ENCODE data around the gene LCN15.

Gene LCN15

DNA sequence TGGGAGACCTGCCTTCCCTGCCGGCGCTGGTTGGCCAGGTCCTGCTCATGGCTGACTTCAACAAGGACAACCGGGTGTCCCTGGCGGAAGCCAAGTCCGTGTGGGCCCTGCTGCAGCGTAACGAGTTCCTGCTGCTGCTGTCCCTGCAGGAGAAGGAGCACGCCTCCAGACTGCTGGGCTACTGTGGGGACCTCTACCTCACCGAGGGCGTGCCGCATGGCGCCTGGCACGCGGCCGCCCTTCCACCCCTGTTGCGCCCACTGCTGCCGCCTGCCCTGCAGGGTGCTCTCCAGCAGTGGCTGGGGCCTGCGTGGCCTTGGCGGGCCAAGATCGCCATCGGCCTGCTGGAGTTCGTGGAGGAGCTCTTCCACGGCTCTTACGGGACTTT is 41.4 kb downstream of the LCN15 start:
- Histone ChIP-seq H3K27ac (ENCODE audit: low read length) (no peak overlapping the region), H3K4me2 (ENCODE audit: low read length) (no peak overlapping the region), H3K9me3 (ENCODE audit: insufficient read depth, low read length) (no peaks in the 10 kb centered on the region), H2AFZ (ENCODE audit: low read depth, low read length) (no peak overlapping the region), H3K36me3 (replicated peaks; ENCODE audit: low read depth, low read length) (peaks cover 37% of the 10 kb centered on the region), H3K9ac (ENCODE audit: low read length) (no peak overlapping the region), H4K20me1 (ENCODE audit: insufficient read depth, low read length) (peaks cover 62% of the 10 kb centered on the region), H3K27me3 (ENCODE audit: low read depth, low read length) (no peaks in the 10 kb centered on the region), H3K4me1 (ENCODE audit: low read length) (peaks cover 17% of the 10 kb centered on the region), H3K79me2 (ENCODE audit: low read length) (peaks cover 27% of the 10 kb centered on the region), H3K4me3 (ENCODE audit: low read length) (no peak overlapping the region)
- TF ChIP-seq CTCF (IDR thresholded peaks at IDR 0.05; ENCODE audit: low read depth, low read length), result no peak
- no peak for TF ChIP-seq EZH2phosphoT487 (IDR thresholded peaks at IDR 0.05; ENCODE audit: low read depth)

DNA sequence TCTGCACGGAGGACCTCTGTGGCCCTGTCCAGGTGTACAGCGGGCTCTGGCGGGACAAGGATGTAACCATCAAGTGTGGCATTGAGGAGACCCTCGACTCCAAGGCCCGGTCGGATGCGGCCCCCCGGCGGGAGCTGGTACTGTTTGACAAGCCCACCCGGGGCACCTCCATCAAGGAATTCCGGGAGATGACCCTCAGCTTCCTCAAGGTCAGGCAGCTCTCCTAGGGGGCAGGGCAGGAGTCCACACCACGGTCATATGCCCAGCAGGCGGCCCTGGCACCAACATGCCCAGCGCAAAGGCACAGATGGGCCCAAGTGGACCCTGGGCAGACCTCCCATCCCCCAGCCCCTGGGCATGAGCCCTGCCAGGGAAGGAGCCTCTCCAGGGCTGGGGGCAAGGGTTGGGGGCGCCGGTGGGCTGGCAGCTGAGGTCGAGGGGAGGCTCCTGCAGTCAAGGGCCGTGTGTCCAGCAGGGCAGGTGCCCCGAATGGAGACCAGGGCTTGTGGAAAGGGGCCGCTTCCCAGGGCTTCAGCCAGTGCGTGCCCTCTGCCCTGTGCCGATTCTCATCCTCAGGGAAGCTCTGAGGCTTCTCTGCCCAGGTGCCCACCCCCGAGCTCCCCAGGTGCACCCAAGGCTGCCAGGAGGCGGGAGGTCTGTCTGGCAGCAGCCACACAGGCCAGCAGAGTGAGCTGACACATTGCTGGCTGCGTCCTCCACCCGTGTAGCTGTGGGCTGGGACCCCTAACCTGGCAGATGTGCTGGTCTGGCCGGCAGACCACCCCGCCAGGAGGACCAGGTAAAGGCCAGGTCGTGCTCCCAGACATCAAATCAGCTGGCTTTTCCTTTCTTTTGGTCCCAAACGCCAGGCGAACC is 42.0 kb downstream of the LCN15 start:
- Histone ChIP-seq H3K9ac (ENCODE audit: low read length) (no peak overlapping the region), H2AFZ (ENCODE audit: low read depth, low read length) (no peak overlapping the region), H3K4me2 (ENCODE audit: low read length) (no peak overlapping the region), H4K20me1 (ENCODE audit: insufficient read depth, low read length) (peaks cover 58% of the 10 kb centered on the region), H3K27ac (ENCODE audit: low read length) (no peak overlapping the region), H3K27me3 (ENCODE audit: low read depth, low read length) (no peaks in the 10 kb centered on the region), H3K79me2 (ENCODE audit: low read length) (peaks cover 20% of the 10 kb centered on the region), H3K4me3 (ENCODE audit: low read length) (no peak overlapping the region), H3K9me3 (ENCODE audit: insufficient read depth, low read length) (no peaks in the 10 kb centered on the region), H3K4me1 (ENCODE audit: low read length) (peaks cover 17% of the 10 kb centered on the region), H3K36me3 (replicated peaks; ENCODE audit: low read depth, low read length) (peaks cover 37% of the 10 kb centered on the region)
- no peak for TF ChIP-seq CTCF (IDR thresholded peaks at IDR 0.05; ENCODE audit: low read depth, low read length)
- TF ChIP-seq EZH2phosphoT487 (IDR thresholded peaks at IDR 0.05; ENCODE audit: low read depth), result no peak

GRCh38 chr9:136721339-136722092 is 42.8 kb downstream of the LCN15 start:
- Histone ChIP-seq H3K4me2 (ENCODE audit: low read length) (no peak overlapping the region), H3K4me3 (ENCODE audit: low read length) (no peak overlapping the region), H4K20me1 (ENCODE audit: insufficient read depth, low read length) (peaks cover 50% of the 10 kb centered on the region), H3K27me3 (ENCODE audit: low read depth, low read length) (no peaks in the 10 kb centered on the region), H3K4me1 (ENCODE audit: low read length) (peaks cover 13% of the 10 kb centered on the region), H3K79me2 (ENCODE audit: low read length) (peaks cover 12% of the 10 kb centered on the region), H3K9me3 (ENCODE audit: insufficient read depth, low read length) (no peaks in the 10 kb centered on the region), H3K27ac (ENCODE audit: low read length) (no peak overlapping the region), H3K9ac (ENCODE audit: low read length) (no peak overlapping the region), H3K36me3 (replicated peaks; ENCODE audit: low read depth, low read length) (peaks cover 31% of the 10 kb centered on the region), H2AFZ (ENCODE audit: low read depth, low read length) (no peak overlapping the region)
- no peak for TF ChIP-seq CTCF (IDR thresholded peaks at IDR 0.05; ENCODE audit: low read depth, low read length)
- TF ChIP-seq EZH2phosphoT487 (IDR thresholded peaks at IDR 0.05; ENCODE audit: low read depth), result no peak

- Histone ChIP-seq H3K27ac (ENCODE audit: low read length) (no peak overlapping the region), H4K20me1 (ENCODE audit: insufficient read depth, low read length) (peaks cover 44% of the 10 kb centered on the region), H3K9me3 (ENCODE audit: insufficient read depth, low read length) (no peaks in the 10 kb centered on the region), H3K79me2 (ENCODE audit: low read length) (peaks cover 6% of the 10 kb centered on the region), H3K27me3 (ENCODE audit: low read depth, low read length) (no peaks in the 10 kb centered on the region), H3K4me2 (ENCODE audit: low read length) (no peak overlapping the region), H3K36me3 (replicated peaks; ENCODE audit: low read depth, low read length) (peaks cover 25% of the 10 kb centered on the region), H3K4me3 (ENCODE audit: low read length) (no peak overlapping the region), H3K9ac (ENCODE audit: low read length) (no peak overlapping the region), H3K4me1 (ENCODE audit: low read length) (peaks cover 7% of the 10 kb centered on the region; the same call in 1 of the 2 replicates), H2AFZ (ENCODE audit: low read depth, low read length) (no peak overlapping the region)
- TF ChIP-seq CTCF (IDR thresholded peaks at IDR 0.05; ENCODE audit: low read depth, low read length) (no peak), EZH2phosphoT487 (IDR thresholded peaks at IDR 0.05; ENCODE audit: low read depth) (no peak)
These were observed 43.4 kb downstream of the LCN15 start for GRCh38 chr9:136720898-136721338.

All from OCI-LY3 (cell line).